DOHH2 (cell line): ENCODE data around the gene AUTS2.

ENCODE experiments used
- H3F3A ChIP-seq: fragments of 200-600 bp; sonication (generic), shearing (Covaris generic); 2 replicates; pipeline ENCODE4 v1.6.0; 2016; ENCODE audit warnings: antibody characterized with exemption, mild to moderate bottlenecking; ENCODE audit not compliant: control insufficient read depth, insufficient read depth
- H3K27ac ChIP-seq: fragments of 200-600 bp; sonication (generic); 2 replicates; pipeline ENCODE4 v1.5.1; 2014; ENCODE audit warnings: low read depth, mild to moderate bottlenecking, low read length, moderate library complexity
- H3K27me3 ChIP-seq: fragments of 200-600 bp; sonication (generic); 2 replicates; pipeline ENCODE4 v1.6.1; 2014; ENCODE audit warnings: mild to moderate bottlenecking, low read length, mixed read lengths; ENCODE audit not compliant: control insufficient read depth
- H3K36me3 ChIP-seq: fragments of 200-600 bp; sonication (generic); 2 replicates; pipeline ENCODE4 v1.6.1; 2014; ENCODE audit warnings: mild to moderate bottlenecking, low read length, moderate library complexity, mixed read lengths; ENCODE audit not compliant: control insufficient read depth
- H3K4me1 ChIP-seq: fragments of 200-600 bp; sonication (generic); 2 replicates; pipeline ENCODE4 v1.6.1; 2014; ENCODE audit warnings: mild to moderate bottlenecking, low read length, mixed read lengths; ENCODE audit not compliant: control insufficient read depth
- H3K4me2 ChIP-seq: fragments of 200-600 bp; sonication (generic); 2 replicates; pipeline ENCODE4 v1.6.0; 2014; ENCODE audit warnings: mild to moderate bottlenecking, low read length, moderate library complexity
- H3K4me3 ChIP-seq: fragments of 200-600 bp; sonication (generic); 2 replicates; pipeline ENCODE4 v1.5.1; 2014; ENCODE audit warnings: mild to moderate bottlenecking, low read length, mixed read lengths
- H3K79me2 ChIP-seq: fragments of 200-600 bp; sonication (generic); 2 replicates; pipeline ENCODE4 v1.6.1; 2014; ENCODE audit warnings: mild to moderate bottlenecking, low read length, mixed read lengths; ENCODE audit not compliant: control insufficient read depth
- H3K9me2 ChIP-seq: fragments of 200-600 bp; sonication (generic); replicated peaks from 2 replicates; pipeline ENCODE4 v1.6.1; 2014; ENCODE audit warnings: mild to moderate bottlenecking, low read length, mixed read lengths; ENCODE audit not compliant: control insufficient read depth
- H3K9me3 ChIP-seq: fragments of 200-600 bp; sonication (generic); 2 replicates; pipeline ENCODE4 v1.6.1; 2014; ENCODE audit warnings: antibody characterized with exemption, low read length, mixed read lengths; ENCODE audit not compliant: control insufficient read depth, insufficient read depth
- H4K20me1 ChIP-seq: fragments of 200-600 bp; sonication (generic); 2 replicates; pipeline ENCODE4 v1.6.0; 2014; ENCODE audit warnings: low read depth, mild to moderate bottlenecking, antibody characterized with exemption, low read length, moderate library complexity; ENCODE audit not compliant: control insufficient read depth, insufficient read depth
- EZH2phosphoT487 ChIP-seq: fragments of 200-600 bp; sonication (generic); IDR thresholded peaks from 2 replicates; pipeline ENCODE4 v1.6.1; 2017; ENCODE audit warnings: borderline replicate concordance, mild to moderate bottlenecking, antibody characterized with exemption, low read length, moderate library complexity, mixed read lengths
- TF ChIP-seq, protein P1 (sequence below): fragments of 200-600 bp; sonication (generic); IDR thresholded peaks from one replicate; pipeline ENCODE4 v1.5.1; 2014; ENCODE audit warnings: antibody characterized with exemption, mild to moderate bottlenecking, low read depth, low read length; ENCODE audit not compliant: poor library complexity, severe bottlenecking

AUTS2 gene

DNA sequence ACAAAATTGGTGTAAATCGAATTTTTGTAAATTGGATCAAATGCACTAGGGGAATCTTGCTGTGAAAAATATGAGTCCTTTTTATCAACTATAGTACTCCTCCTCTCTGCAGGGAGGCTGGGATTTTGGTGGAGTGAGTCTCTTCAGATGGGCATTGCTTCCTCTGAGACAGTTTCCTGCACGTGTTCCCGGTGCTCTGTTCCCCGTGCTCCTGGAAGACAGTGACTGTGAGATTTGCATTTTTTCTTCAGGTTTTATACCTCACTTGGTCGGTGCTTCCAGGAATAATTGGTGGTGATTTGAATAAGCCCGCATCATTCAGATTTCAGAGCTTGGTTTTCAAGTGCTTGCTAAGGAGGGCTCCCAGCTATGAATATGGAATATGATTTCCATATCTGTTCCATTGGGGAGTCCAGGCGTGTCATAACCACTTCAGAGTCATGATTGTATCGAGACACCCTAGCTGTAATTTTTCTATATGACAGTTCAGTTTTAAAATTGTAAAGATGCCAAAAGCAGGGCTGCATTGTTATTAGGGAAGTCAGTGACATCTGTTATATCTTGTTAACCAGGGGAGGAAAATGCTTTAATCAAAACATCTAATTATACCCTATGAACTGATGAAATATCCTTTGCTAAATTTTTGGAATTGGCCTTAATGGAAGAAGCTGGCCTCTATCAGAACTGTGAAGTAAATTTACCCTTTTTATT, 12.3 kb downstream of the AUTS2 start:
- H3K36me3 ChIP-seq: no peaks in the 10 kb centered on the region
- TF ChIP-seq, protein P1, sequence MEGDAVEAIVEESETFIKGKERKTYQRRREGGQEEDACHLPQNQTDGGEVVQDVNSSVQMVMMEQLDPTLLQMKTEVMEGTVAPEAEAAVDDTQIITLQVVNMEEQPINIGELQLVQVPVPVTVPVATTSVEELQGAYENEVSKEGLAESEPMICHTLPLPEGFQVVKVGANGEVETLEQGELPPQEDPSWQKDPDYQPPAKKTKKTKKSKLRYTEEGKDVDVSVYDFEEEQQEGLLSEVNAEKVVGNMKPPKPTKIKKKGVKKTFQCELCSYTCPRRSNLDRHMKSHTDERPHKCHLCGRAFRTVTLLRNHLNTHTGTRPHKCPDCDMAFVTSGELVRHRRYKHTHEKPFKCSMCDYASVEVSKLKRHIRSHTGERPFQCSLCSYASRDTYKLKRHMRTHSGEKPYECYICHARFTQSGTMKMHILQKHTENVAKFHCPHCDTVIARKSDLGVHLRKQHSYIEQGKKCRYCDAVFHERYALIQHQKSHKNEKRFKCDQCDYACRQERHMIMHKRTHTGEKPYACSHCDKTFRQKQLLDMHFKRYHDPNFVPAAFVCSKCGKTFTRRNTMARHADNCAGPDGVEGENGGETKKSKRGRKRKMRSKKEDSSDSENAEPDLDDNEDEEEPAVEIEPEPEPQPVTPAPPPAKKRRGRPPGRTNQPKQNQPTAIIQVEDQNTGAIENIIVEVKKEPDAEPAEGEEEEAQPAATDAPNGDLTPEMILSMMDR: no peak
- no peak for TF ChIP-seq EZH2phosphoT487
- H3K4me3 ChIP-seq: peak overlapping the region; percentile 25
- peaks cover 97% of the 10 kb centered on the region for H3K79me2 ChIP-seq
- no peak overlapping the region for H3K27ac ChIP-seq
- peaks cover 13% of the 10 kb centered on the region for H3F3A ChIP-seq
- no peaks in the 10 kb centered on the region for H3K9me2 ChIP-seq
- H3K4me2 ChIP-seq: peak overlapping the region; percentile 50
- peaks cover 57% of the 10 kb centered on the region for H4K20me1 ChIP-seq
- H3K27me3 ChIP-seq: no peaks in the 10 kb centered on the region
- peaks cover 48% of the 10 kb centered on the region for H3K4me1 ChIP-seq
- no peaks in the 10 kb centered on the region for H3K9me3 ChIP-seq

DNA sequence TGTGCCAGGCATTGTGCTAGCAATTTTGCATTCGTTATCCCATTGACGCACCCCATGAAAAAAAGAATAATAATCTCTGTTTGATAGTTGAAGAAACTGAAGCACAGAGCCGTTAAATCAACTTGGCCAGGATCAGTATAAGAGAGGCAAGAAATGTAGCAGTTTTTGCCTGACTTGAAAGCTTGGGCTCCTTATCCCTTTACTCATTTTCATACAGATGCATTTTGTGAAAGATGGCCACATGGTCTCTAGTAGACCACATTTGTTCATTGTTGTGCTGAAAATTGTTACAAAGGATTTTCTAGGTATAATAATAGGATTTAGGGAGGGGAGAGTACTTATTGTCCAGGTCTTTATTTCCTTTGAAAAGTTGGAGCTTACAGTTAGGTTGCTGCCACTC, 14.7 kb downstream of the AUTS2 start:
- H3K79me2 ChIP-seq: peaks cover 97% of the 10 kb centered on the region
- H3K4me1 ChIP-seq: peaks cover 52% of the 10 kb centered on the region
- H3K4me2 ChIP-seq: no peak overlapping the region
- no peak overlapping the region for H3K27ac ChIP-seq
- no peak overlapping the region for H3K4me3 ChIP-seq
- H3K9me3 ChIP-seq: no peaks in the 10 kb centered on the region
- H3F3A ChIP-seq: peaks cover 13% of the 10 kb centered on the region
- H3K36me3 ChIP-seq: no peaks in the 10 kb centered on the region
- H3K9me2 ChIP-seq: no peaks in the 10 kb centered on the region
- H4K20me1 ChIP-seq: peaks cover 49% of the 10 kb centered on the region
- TF ChIP-seq, protein P1: no peak
- TF ChIP-seq EZH2phosphoT487: no peak
- H3K27me3 ChIP-seq: no peaks in the 10 kb centered on the region

DNA sequence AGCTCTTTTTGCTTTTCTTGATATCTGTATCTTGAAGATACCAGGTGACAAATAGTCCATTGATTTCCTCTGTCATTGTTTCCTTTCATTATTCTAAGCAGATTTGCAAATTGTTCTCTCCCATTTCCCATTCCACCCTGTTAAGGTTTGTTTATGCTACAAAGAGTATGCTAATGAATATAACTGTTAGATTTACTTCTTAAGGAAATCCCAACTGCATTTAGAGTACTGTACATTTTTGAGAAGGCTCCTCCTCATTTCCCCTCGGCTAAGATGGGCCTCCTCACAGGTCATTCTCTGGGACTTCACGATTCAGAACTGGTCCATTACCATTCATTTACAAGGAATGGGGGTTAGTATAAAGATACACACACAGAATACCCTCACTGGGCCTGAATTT, 15.6 kb downstream of the AUTS2 start:
- H3K36me3 ChIP-seq: no peaks in the 10 kb centered on the region
- H3K4me1 ChIP-seq: peaks cover 52% of the 10 kb centered on the region
- H3K4me2 ChIP-seq: no peak overlapping the region
- no peaks in the 10 kb centered on the region for H3K9me2 ChIP-seq
- no peaks in the 10 kb centered on the region for H3K27me3 ChIP-seq
- H3K27ac ChIP-seq: no peak overlapping the region
- H4K20me1 ChIP-seq: peaks cover 42% of the 10 kb centered on the region
- no peak for TF ChIP-seq EZH2phosphoT487
- TF ChIP-seq, protein P1: no peak
- H3K9me3 ChIP-seq: no peaks in the 10 kb centered on the region
- peaks cover 8% of the 10 kb centered on the region for H3F3A ChIP-seq
- no peak overlapping the region for H3K4me3 ChIP-seq
- H3K79me2 ChIP-seq: peaks cover 97% of the 10 kb centered on the region
